A549 (cell line): Measurements from ENCODE around the gene MBD2. TPM values are rescaled to one million over a fixed set of nuclear protein-coding genes. Genes with fewer than 3 reads are reported as not detected.

Experiments used
- ATAC-seq, 2 experiments: fragments of 200-7000 bp in 1 of 2; fragments of >200 bp in 1 of 2; cut with Nextera tagmentation in 1 of 2; cut with Tn5 transposase in 1 of 2; 3 replicates each; pipeline versions ENCODE4 v1.8.0 to v1.9.1; 2018 to 2020; ENCODE audit warnings: mild to moderate bottlenecking in 1 of 2, moderate library complexity in 1 of 2
- CTCF ChIA-PET: fragments of 300-600 bp; sonication (Branson Sonifier 250); formaldehyde crosslinking; extraction: SDS; loops from one replicate; lab custom pipeline; 2021; ENCODE audit warnings: antibody characterized with exemption, inconsistent platforms; lab: Yijun Ruan, JAX
- POLR2A ChIA-PET: fragments of 350-600 bp; formaldehyde crosslinking; extraction: SDS; loops from one replicate; lab custom pipeline; 2021; ENCODE audit warnings: antibody characterized with exemption, inconsistent platforms; lab: Yijun Ruan, JAX
- DNase-seq, 2 experiments: peaks; one replicate each; pipeline versions ENCODE4 v3.0.0 to v3.0.0-alpha.2; 2011 to 2016; ENCODE audit warnings: low read depth in 1 of 2, low spot score in 1 of 2
- FAIRE-seq: peaks from 2 replicates; lab custom pipeline; 2011; peaks lifted over from hg19 to GRCh38; lab: Jason Lieb, UNC
- H3K27ac ChIP-seq, 2 experiments: fragments of >200 bp; sonication (Bioruptor Twin); formaldehyde crosslinking; 3 replicates each; pipeline ENCODE4 v1.5.1; 2016 to 2017
- H3K4me1 ChIP-seq: fragments of >200 bp; sonication (Bioruptor Twin); formaldehyde crosslinking; 3 replicates; pipeline ENCODE4 v1.6.1; 2016
- H3K4me2 ChIP-seq: fragments of >200 bp; sonication (Bioruptor Twin); formaldehyde crosslinking; 3 replicates; pipeline ENCODE4 v1.6.1; 2016
- H3K4me3 ChIP-seq: fragments of >200 bp; sonication (Bioruptor Twin); formaldehyde crosslinking; 3 replicates; pipeline ENCODE4 v1.5.1; 2016
- H3K9me3 ChIP-seq: fragments of >200 bp; sonication (Bioruptor Twin); formaldehyde crosslinking; 3 replicates; pipeline ENCODE4 v1.6.1; 2016
- BHLHE40 ChIP-seq: IDR thresholded peaks from 2 replicates; pipeline ENCODE4 v1.6.1; 2012; ENCODE audit warnings: low read depth, low read length, inconsistent platforms
- CEBPB ChIP-seq, 2 experiments: fragments of >200 bp in 1 of 2; sonication (Bioruptor Twin) in 1 of 2; formaldehyde crosslinking in 1 of 2; IDR thresholded peaks; 2 replicates each; pipeline ENCODE4 v1.6.1; 2012 to 2016
- CHD4 ChIP-seq: fragments of 200-600 bp; sonication (generic); IDR thresholded peaks from 2 replicates; pipeline ENCODE4 v1.6.1; 2016; ENCODE audit warnings: antibody characterized with exemption, mild to moderate bottlenecking, borderline replicate concordance
- CTCF ChIP-seq: fragments of >200 bp; sonication (Bioruptor Twin); formaldehyde crosslinking; IDR thresholded peaks from 3 replicates; pipeline ENCODE4 v1.5.1; 2016
- E2F6 ChIP-seq: IDR thresholded peaks from 2 replicates; pipeline ENCODE4 v1.6.1; 2012; ENCODE audit warnings: low read depth, borderline replicate concordance
- EHF ChIP-seq: fragments of 250-450 bp; sonication (Bioruptor Pico); IDR thresholded peaks from 2 replicates; pipeline ENCODE4 v1.5.0; 2020; ENCODE audit warnings: mild to moderate bottlenecking
- EHMT2 ChIP-seq: fragments of 200-600 bp; sonication (generic); IDR thresholded peaks from 2 replicates; pipeline ENCODE4 v1.6.1; 2016; ENCODE audit warnings: antibody characterized with exemption, low read depth, mild to moderate bottlenecking, moderate library complexity
- EP300 ChIP-seq, 2 experiments: fragments of >200 bp; sonication (Bioruptor Twin); formaldehyde crosslinking; IDR thresholded peaks; 2 replicates in 1 of 2; 3 replicates in 1 of 2; pipeline ENCODE4 v1.6.1; 2016 to 2017
- FOSB ChIP-seq: fragments of 250-450 bp; sonication (Bioruptor Pico); IDR thresholded peaks from 2 replicates; pipeline ENCODE4 v1.5.0; 2020; ENCODE audit warnings: mild to moderate bottlenecking, moderate library complexity
- HDAC2 ChIP-seq: fragments of 200-600 bp; sonication (generic); IDR thresholded peaks from 2 replicates; pipeline ENCODE4 v1.6.1; 2016
- HEYL ChIP-seq: fragments of 250-450 bp; sonication (Bioruptor Pico); IDR thresholded peaks from 2 replicates; pipeline ENCODE4 v1.8.0; 2021; ENCODE audit warnings: mild to moderate bottlenecking, moderate library complexity
- HOXB13 ChIP-seq: fragments of 250-450 bp; sonication (Bioruptor Pico); IDR thresholded peaks from 2 replicates; pipeline ENCODE4 v1.5.0; 2020; ENCODE audit warnings: low read depth, mild to moderate bottlenecking, moderate library complexity
- JUNB ChIP-seq: fragments of >200 bp; sonication (Bioruptor Twin); formaldehyde crosslinking; IDR thresholded peaks from 2 replicates; pipeline ENCODE4 v1.6.1; 2016
- KDM5A ChIP-seq: fragments of 200-600 bp; sonication (generic); IDR thresholded peaks from 2 replicates; pipeline ENCODE4 v1.6.1; 2016; ENCODE audit warnings: antibody characterized with exemption, mild to moderate bottlenecking
- MAZ ChIP-seq: fragments of 150-350 bp; IDR thresholded peaks from 2 replicates; pipeline ENCODE4 v1.6.1; 2014; ENCODE audit warnings: antibody characterized with exemption, low read depth, low read length, borderline replicate concordance
- PHF8 ChIP-seq: fragments of 200-600 bp; sonication (generic); IDR thresholded peaks from 2 replicates; pipeline ENCODE4 v1.6.1; 2016; ENCODE audit warnings: low read depth, mild to moderate bottlenecking, antibody characterized with exemption, moderate library complexity, borderline replicate concordance
- TP53 ChIP-seq: fragments of 250-450 bp; sonication (Bioruptor Pico); IDR thresholded peaks from 2 replicates; pipeline ENCODE4 v1.5.0; 2021; ENCODE audit warnings: mild to moderate bottlenecking, moderate library complexity
- ZC3H11A ChIP-seq: fragments of 450-650 bp; IDR thresholded peaks from 2 replicates; pipeline ENCODE4 v1.6.1; 2014; ENCODE audit warnings: antibody characterized with exemption, mild to moderate bottlenecking
- ZFP36 ChIP-seq: fragments of 450-650 bp; IDR thresholded peaks from 2 replicates; pipeline ENCODE4 v1.6.1; 2014; ENCODE audit warnings: borderline replicate concordance; ENCODE audit not compliant: partially characterized antibody
- ZNF302 ChIP-seq: fragments of 250-450 bp; sonication (Bioruptor Pico); IDR thresholded peaks from 2 replicates; pipeline ENCODE4 v1.9.0; 2021; ENCODE audit warnings: inconsistent platforms, mild to moderate bottlenecking, moderate library complexity
- WGBS: methylation state at CpG from one replicate; pipeline ENCODE4 v1.1.6; 2017; ENCODE audit errors: missing lambda C conversion rate; 5-methylcytosine and 5-hydroxymethylcytosine counted together
- polyA plus RNA-seq, 4 experiments: library from polyadenylated mRNA; depleted of rRNA in 3 of 4; stranded (reverse); fragments of >200 nt; fragmentation: RNase III in 1 of 4; extraction: RNeasy Plus Mini Kit Qiagen cat#74134 plus additional on column Dnase treatment in 1 of 4; gene quantifications; 2 replicates in 3 of 4; 3 replicates in 1 of 4; pipeline ENCODE4 v1.2.3, GENCODE V29; 2011 to 2017
- TF ChIP-seq, protein P1 (sequence below): fragments of >200 bp; sonication (Bioruptor Twin); formaldehyde crosslinking; IDR thresholded peaks from 2 replicates; pipeline ENCODE4 v1.6.1; 2016
- TF ChIP-seq, protein P2 (sequence below): IDR thresholded peaks from 2 replicates; pipeline ENCODE4 v1.6.1; 2012
- TF ChIP-seq, protein P3 (sequence below): fragments of 200-600 bp; sonication (generic); IDR thresholded peaks from 2 replicates; pipeline ENCODE4 v1.6.1; 2016; ENCODE audit warnings: antibody characterized with exemption, mild to moderate bottlenecking, moderate library complexity
- TF ChIP-seq, protein P4 (sequence below): fragments of >200 bp; sonication (Bioruptor Twin); formaldehyde crosslinking; IDR thresholded peaks from 3 replicates; pipeline ENCODE4 v1.6.1; 2016

Gene MBD2
- polyA plus RNA-seq, 2 of the 4 experiments (the other 2 are of a cell fraction): 43.4 to 48.2 TPM

DNA sequence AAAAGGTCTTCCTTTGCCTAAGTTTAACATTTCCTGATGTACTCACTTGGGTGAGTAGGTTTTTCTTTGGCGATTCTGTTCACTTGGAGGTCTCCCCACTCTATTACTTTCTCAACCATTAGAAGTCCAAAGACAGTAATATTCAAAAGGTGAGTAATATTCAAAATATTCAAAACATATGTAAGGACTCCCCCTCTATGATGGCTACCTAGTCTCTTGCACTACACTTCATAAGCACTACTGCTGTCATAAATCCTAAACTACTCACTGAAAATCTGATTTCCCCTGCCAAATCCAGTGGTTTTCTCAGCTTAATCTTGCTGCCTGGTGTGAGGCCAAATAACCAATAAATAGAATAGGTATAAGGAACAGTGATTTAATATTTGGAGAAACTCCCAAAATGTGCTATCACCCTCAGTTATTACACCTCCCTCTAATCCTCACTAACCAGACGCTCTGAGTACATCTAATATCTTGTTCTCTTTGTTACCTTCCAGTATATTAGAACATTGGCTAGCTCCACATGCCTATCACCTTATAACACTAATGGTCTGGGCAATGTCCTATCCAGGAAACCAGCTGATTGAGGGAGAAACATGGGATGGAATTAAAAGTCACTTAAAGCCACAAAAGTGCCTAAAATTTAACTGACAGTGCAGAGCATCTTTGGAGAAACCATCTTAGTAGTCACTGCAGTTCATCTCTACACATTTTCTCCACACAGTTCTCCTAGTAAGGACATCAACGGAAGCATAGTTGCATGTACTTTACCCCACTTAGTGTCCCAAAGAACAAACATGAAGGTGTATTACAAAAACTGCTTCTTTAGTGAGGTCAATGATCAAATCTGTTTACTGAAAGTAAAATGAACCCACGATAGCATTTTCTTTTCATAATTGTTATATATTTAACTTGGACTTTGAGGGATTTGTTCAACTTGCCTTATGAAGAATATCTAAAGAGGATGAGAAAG is 54.8 kb downstream of the MBD2 start:
- Histone ChIP-seq H3K4me2 (no peak overlapping the region), H3K4me1 (no peaks in the 10 kb centered on the region), H3K27ac (no peak overlapping the region), H3K9me3 (no peaks in the 10 kb centered on the region), H3K4me3 (no peak overlapping the region)
- FAIRE-seq: no peak
- no peak for DNase-seq
- 96% methylated on average over 4 of the region's 4 CpGs for WGBS
- ATAC-seq: no peak
- TF ChIP-seq, protein P1, sequence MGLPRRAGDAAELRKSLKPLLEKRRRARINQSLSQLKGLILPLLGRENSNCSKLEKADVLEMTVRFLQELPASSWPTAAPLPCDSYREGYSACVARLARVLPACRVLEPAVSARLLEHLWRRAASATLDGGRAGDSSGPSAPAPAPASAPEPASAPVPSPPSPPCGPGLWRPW: no peak
- TF ChIP-seq TP53 (CRISPR knock-in tag) (no peak), PHF8 (no peak), KDM5A (no peak), MAZ (no peak)
- CTCF ChIA-PET: no interaction called here
- POLR2A ChIA-PET: no interaction called here

- H3K4me1 ChIP-seq: no peaks in the 10 kb centered on the region
- ATAC-seq (no peak), DNase-seq (no peak), FAIRE-seq (no peak)
- H3K9me3 ChIP-seq: no peaks in the 10 kb centered on the region
- TF ChIP-seq CTCF (no peak), EP300 (IDR thresholded peaks at IDR 0.05) (no peak), EHMT2 (no peak), ZC3H11A (no peak), JUNB (no peak), HOXB13 (CRISPR knock-in tag) (no peak)
- TF ChIP-seq, protein P2, sequence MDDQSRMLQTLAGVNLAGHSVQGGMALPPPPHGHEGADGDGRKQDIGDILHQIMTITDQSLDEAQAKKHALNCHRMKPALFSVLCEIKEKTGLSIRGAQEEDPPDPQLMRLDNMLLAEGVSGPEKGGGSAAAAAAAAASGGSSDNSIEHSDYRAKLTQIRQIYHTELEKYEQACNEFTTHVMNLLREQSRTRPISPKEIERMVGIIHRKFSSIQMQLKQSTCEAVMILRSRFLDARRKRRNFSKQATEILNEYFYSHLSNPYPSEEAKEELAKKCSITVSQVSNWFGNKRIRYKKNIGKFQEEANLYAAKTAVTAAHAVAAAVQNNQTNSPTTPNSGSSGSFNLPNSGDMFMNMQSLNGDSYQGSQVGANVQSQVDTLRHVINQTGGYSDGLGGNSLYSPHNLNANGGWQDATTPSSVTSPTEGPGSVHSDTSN: no peak
- POLR2A ChIA-PET: no interaction called here
- WGBS: 95% methylated on average over 1 of the region's 1 CpG
- no peak overlapping the region for H3K4me2 ChIP-seq
- no peak overlapping the region for H3K27ac ChIP-seq
- CTCF ChIA-PET: interaction anchor here (0.6 kb wide), 1 partner anchor 1792 kb away, joined by 3 read pairs; no protein-coding TSS in a partner anchor
- H3K4me3 ChIP-seq: no peak overlapping the region
Measured at GRCh38 chr18:54165450-54165849, 59.0 kb downstream of the MBD2 start.

GRCh38 chr18:54163453-54163852 is 61.0 kb downstream of the MBD2 start:
- no peak overlapping the region for H3K27ac ChIP-seq
- ATAC-seq: no peak
- H3K4me2 ChIP-seq: no peak overlapping the region
- no peak overlapping the region for H3K4me3 ChIP-seq
- ChIA-PET POLR2A (no interaction called here), CTCF (interaction anchor here (0.6 kb wide), 1 partner anchor 210 kb away, joined by 3 read pairs; no protein-coding TSS in a partner anchor)
- DNase-seq: no peak
- 0 out of 3 replicates have a peak, but pooled peaks cover 2% of the 10 kb centered on the region for H3K4me1 ChIP-seq
- 71% methylated on average over 1 of the region's 1 CpG for WGBS
- H3K9me3 ChIP-seq: no peaks in the 10 kb centered on the region
- no peak for FAIRE-seq
- no peak for TF ChIP-seq E2F6
- TF ChIP-seq FOSB (CRISPR knock-in tag): no peak
- TF ChIP-seq BHLHE40: no peak
- TF ChIP-seq, protein P3, sequence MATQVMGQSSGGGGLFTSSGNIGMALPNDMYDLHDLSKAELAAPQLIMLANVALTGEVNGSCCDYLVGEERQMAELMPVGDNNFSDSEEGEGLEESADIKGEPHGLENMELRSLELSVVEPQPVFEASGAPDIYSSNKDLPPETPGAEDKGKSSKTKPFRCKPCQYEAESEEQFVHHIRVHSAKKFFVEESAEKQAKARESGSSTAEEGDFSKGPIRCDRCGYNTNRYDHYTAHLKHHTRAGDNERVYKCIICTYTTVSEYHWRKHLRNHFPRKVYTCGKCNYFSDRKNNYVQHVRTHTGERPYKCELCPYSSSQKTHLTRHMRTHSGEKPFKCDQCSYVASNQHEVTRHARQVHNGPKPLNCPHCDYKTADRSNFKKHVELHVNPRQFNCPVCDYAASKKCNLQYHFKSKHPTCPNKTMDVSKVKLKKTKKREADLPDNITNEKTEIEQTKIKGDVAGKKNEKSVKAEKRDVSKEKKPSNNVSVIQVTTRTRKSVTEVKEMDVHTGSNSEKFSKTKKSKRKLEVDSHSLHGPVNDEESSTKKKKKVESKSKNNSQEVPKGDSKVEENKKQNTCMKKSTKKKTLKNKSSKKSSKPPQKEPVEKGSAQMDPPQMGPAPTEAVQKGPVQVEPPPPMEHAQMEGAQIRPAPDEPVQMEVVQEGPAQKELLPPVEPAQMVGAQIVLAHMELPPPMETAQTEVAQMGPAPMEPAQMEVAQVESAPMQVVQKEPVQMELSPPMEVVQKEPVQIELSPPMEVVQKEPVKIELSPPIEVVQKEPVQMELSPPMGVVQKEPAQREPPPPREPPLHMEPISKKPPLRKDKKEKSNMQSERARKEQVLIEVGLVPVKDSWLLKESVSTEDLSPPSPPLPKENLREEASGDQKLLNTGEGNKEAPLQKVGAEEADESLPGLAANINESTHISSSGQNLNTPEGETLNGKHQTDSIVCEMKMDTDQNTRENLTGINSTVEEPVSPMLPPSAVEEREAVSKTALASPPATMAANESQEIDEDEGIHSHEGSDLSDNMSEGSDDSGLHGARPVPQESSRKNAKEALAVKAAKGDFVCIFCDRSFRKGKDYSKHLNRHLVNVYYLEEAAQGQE: no peak
- TF ChIP-seq ZFP36: no peak
- TF ChIP-seq, protein P4, sequence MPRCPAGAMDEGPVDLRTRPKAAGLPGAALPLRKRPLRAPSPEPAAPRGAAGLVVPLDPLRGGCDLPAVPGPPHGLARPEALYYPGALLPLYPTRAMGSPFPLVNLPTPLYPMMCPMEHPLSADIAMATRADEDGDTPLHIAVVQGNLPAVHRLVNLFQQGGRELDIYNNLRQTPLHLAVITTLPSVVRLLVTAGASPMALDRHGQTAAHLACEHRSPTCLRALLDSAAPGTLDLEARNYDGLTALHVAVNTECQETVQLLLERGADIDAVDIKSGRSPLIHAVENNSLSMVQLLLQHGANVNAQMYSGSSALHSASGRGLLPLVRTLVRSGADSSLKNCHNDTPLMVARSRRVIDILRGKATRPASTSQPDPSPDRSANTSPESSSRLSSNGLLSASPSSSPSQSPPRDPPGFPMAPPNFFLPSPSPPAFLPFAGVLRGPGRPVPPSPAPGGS: no peak
- TF ChIP-seq CHD4: no peak
- TF ChIP-seq EHF (CRISPR knock-in tag): no peak
- TF ChIP-seq CEBPB (IDR thresholded peaks at IDR 0.05): no peak
- no peak for TF ChIP-seq HDAC2
- no peak for TF ChIP-seq ZNF302 (CRISPR knock-in tag)
- no peak for TF ChIP-seq HEYL
